Tibial artery (tissue), 4 donors: Measurements from ENCODE around the gene ALOX5.

Experiments
- DNase-seq, 2 donors: peaks; one replicate each; pipeline ENCODE4 v3.0.0-alpha.2; 2019
- H3K27ac ChIP-seq, 2 donors: fragments of 200-600 bp; sonication (generic) in 1 of 2; 1 replicate in 1 of 2; 2 replicates in 1 of 2; pipeline ENCODE4 v1.5.1; 2018 to 2019; ENCODE audit warnings: mild to moderate bottlenecking in 1 of 2
- H3K27me3 ChIP-seq, 2 donors: fragments of 200-600 bp; sonication (generic) in 1 of 2; one replicate each; pipeline versions ENCODE4 v1.5.1 to v1.6.0; 2016 to 2019
- H3K36me3 ChIP-seq, 3 donors: fragments of 200-600 bp; sonication (generic) in 2 of 3; one replicate each; pipeline ENCODE4 v1.5.1; 2016 to 2019; ENCODE audit warnings: mild to moderate bottlenecking in 2 of 3
- H3K4me1 ChIP-seq, 4 donors: fragments of 200-600 bp; sonication (generic) in 2 of 4; 1 replicate in 3 of 4; 2 replicates in 1 of 4; pipeline ENCODE4 v1.5.1; 2016 to 2019
- H3K4me3 ChIP-seq, 2 donors: fragments of 200-600 bp; sonication (generic) in 1 of 2; 1 replicate in 1 of 2; 2 replicates in 1 of 2; pipeline ENCODE4 v1.5.1; 2018 to 2019; ENCODE audit warnings: mild to moderate bottlenecking in 2 of 2
- H3K9me3 ChIP-seq, 3 donors: fragments of 200-600 bp; sonication (generic) in 1 of 3; one replicate each; pipeline ENCODE4 v1.5.1; 2016 to 2019
- intact Hi-C: fragments of 100-400 bp; cut with DNase I; formaldehyde crosslinking; loops from one replicate; pipeline ENCODE4 v1.15.0; 2023; ENCODE audit warnings: low total_unique reads
- TF ChIP-seq, protein P1 (sequence below), 2 experiments: fragments of 200-600 bp in 1 of 2; fragments of 450-650 bp in 1 of 2; IDR thresholded peaks; one replicate each; pipeline ENCODE4 v1.5.1; 2017 to 2019; ENCODE audit warnings: antibody characterized with exemption in 2 of 2, mild to moderate bottlenecking in 1 of 2, moderate library complexity in 1 of 2

The ALOX5 gene

DNA sequence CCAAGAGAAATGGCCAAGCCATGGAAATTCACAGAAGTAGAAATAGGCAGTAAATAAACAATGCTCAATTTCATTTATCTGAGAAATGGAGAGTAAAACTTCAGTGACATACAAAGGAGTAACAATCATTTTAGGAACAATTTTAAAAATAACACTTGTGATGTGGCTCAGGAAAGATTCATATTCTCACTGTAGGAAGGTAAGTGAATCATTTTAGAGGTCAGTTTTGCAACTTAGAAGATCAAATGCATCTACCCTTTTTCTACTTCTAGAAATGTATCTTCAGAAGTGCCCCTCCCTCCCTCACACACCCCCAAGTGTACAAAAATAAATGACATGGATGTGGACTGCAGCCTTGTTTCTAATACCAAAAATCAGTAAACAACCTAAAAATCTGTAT lies 78.3 kb downstream of the ALOX5 start:
- no peak overlapping the region for H3K27ac ChIP-seq
- H3K9me3 ChIP-seq, result no peaks in the 10 kb centered on the region
- H3K36me3 ChIP-seq, result peaks cover 5 to 21% (median 20%) of the 10 kb centered on the region in 3 donors
- TF ChIP-seq, protein P1, sequence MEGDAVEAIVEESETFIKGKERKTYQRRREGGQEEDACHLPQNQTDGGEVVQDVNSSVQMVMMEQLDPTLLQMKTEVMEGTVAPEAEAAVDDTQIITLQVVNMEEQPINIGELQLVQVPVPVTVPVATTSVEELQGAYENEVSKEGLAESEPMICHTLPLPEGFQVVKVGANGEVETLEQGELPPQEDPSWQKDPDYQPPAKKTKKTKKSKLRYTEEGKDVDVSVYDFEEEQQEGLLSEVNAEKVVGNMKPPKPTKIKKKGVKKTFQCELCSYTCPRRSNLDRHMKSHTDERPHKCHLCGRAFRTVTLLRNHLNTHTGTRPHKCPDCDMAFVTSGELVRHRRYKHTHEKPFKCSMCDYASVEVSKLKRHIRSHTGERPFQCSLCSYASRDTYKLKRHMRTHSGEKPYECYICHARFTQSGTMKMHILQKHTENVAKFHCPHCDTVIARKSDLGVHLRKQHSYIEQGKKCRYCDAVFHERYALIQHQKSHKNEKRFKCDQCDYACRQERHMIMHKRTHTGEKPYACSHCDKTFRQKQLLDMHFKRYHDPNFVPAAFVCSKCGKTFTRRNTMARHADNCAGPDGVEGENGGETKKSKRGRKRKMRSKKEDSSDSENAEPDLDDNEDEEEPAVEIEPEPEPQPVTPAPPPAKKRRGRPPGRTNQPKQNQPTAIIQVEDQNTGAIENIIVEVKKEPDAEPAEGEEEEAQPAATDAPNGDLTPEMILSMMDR (IDR thresholded peaks at IDR 0.05), result no peak
- no peak for DNase-seq
- H3K4me3 ChIP-seq, result no peak overlapping the region
- H3K27me3 ChIP-seq, result no peaks in the 10 kb centered on the region
- intact Hi-C loops, result no loop called here
- peaks cover 0 to 4% (median 0%) of the 10 kb centered on the region in 4 donors for H3K4me1 ChIP-seq

DNA sequence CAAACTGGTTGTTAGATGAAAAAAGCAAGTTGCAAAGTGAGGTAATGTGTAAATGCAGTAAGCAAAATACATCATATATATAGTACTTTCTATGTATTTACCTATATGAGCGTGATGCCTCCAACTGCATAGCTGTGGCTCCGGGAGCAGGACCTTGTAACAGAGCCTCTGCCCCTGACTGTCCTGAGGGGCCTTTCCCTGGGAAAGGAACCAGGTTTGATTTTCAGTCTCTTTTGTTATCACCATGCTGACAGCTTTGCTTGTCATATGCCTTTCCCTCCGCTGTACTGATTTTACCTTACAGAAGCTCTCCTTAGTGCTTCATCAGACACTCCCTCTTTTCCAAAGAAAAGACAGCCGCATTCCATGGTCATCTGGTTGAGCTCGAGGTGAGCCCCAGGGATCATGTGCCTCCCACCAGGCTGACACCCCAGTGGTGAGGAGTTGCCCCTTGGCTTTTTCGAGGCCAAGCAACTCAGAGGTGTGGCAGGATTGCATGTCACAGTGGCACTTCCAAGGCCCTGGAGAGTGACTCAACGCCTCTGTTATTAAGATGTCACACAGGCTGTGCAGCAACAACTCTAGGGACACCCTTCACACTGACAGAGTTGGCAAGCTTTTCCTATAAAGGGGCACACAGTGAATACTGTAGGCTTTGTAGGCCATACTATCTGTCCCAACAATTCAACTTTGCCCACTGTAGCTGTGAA lies 78.9 kb downstream of the ALOX5 start:
- Histone ChIP-seq H3K27me3 (no peaks in the 10 kb centered on the region), H3K9me3 (no peaks in the 10 kb centered on the region), H3K36me3 (peaks cover 11 to 27% (median 26%) of the 10 kb centered on the region in 3 donors), H3K27ac (no peak overlapping the region), H3K4me1 (peaks cover 0 to 4% (median 0%) of the 10 kb centered on the region in 4 donors), H3K4me3 (no peak overlapping the region)
- intact Hi-C loops, result no loop called here
- TF ChIP-seq, protein P1 (IDR thresholded peaks at IDR 0.05), result no peak
- DNase-seq, result no peak

DNA sequence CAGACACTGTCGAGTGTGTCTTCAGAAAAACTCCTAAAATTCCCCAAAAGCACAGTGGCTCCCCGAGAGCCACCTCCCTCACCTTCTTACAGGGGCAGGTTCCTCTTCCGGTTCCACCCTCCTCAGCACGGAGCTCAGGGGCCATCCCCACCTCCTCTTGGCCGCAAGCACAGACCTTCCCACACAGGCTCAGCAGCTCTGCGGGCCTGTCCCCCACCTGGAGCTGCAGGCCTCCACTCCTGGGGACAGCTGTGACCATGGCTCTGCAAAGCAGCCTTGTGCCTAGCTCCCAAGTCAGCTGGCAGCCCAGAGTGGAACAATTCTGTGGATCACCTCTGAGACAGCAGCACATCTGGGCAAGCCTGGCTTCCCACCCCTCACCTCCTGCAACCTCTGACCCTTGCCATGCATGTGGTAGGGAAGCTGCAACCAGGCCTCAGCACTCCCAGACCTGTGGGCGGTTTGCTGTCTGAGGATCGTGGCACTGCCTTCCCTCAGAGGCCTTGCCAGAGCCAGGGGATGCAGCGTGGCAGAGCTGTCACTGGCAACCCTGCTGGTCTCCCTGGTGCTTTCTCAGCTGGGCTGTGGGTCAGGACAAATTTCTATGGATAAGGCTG lies 79.7 kb downstream of the ALOX5 start:
- TF ChIP-seq, protein P1 (IDR thresholded peaks at IDR 0.05), result no peak
- Histone ChIP-seq H3K27me3 (no peaks in the 10 kb centered on the region), H3K4me3 (no peak overlapping the region), H3K36me3 (peaks cover 19 to 35% (median 35%) of the 10 kb centered on the region in 3 donors), H3K9me3 (no peaks in the 10 kb centered on the region), H3K27ac (no peak overlapping the region), H3K4me1 (peaks cover 0 to 4% (median 0%) of the 10 kb centered on the region in 4 donors)
- intact Hi-C loops, result no loop called here
- no peak for DNase-seq

DNA sequence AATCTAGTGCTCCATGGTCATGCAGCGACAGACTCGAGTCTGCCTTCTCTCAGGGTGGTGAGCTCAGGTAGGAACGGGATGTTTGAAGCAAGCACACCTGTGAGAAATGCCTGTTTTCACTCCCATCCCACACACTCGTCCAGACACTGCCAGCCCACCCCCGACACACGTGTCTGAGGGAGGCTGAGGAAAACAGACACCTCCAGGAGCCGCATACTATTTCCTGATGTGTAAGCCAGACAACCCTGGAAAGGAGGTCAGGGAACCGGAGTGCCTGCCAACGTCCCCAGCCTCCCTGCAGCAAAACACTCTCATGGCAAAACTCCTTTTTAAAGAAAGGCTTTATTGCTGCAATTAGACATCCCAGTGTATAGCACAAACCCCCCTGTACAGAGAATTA lies 80.2 kb downstream of the ALOX5 start:
- DNase-seq, result no peak
- Histone ChIP-seq H3K4me1 (peaks cover 0 to 4% (median 0%) of the 10 kb centered on the region in 4 donors), H3K27ac (no peak overlapping the region), H3K36me3 (peaks cover 22 to 40% (median 40%) of the 10 kb centered on the region in 3 donors), H3K9me3 (no peaks in the 10 kb centered on the region), H3K27me3 (no peaks in the 10 kb centered on the region), H3K4me3 (no peak overlapping the region)
- intact Hi-C loops, result no loop called here
- TF ChIP-seq, protein P1 (IDR thresholded peaks at IDR 0.05), result no peak

DNA sequence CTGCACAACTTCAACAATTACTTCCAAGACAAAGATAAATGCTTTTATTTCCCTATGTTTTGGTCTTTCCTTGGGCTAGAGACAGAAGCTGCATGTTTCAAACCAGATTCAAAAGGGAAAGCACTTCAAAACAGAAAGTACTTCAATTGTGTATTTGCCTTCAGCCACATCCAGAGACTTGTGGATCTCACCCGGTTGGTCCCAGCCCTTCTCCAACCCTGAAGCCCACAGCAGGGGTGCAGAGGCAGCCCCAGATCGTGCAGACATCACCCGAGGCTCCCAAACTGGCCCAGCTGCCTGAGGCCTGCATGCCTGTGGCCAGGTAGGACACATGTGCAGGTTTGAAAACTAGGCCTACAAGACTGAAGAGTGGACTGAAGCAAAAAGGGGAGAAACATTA lies 80.8 kb downstream of the ALOX5 start:
- H3K27me3 ChIP-seq, result no peaks in the 10 kb centered on the region
- no peaks in the 10 kb centered on the region for H3K9me3 ChIP-seq
- no peak overlapping the region for H3K27ac ChIP-seq
- H3K4me1 ChIP-seq, result peaks cover 0 to 4% (median 0%) of the 10 kb centered on the region in 4 donors
- intact Hi-C loops, result no loop called here
- H3K36me3 ChIP-seq, result peaks cover 26 to 46% (median 43%) of the 10 kb centered on the region in 3 donors
- no peak overlapping the region for H3K4me3 ChIP-seq
- DNase-seq, result no peak
- TF ChIP-seq, protein P1 (IDR thresholded peaks at IDR 0.05), result no peak
